Endodermal cell (in vitro differentiated cells): ENCODE measurements around the gene DENND1A. TPM values are rescaled to one million over a fixed set of nuclear protein-coding genes. Genes with fewer than 3 reads are reported as not detected.

ENCODE experiments used
- DNase-seq: peaks from one replicate; pipeline ENCODE4 v3.0.0-alpha.2; 2017
- H3K27ac ChIP-seq: 2 replicates; pipeline ENCODE4 v1.5.1; 2013; ENCODE audit warnings: mild to moderate bottlenecking, low read depth, low read length, moderate library complexity
- H3K27me3 ChIP-seq: 2 replicates; pipeline ENCODE4 v1.6.1; 2013; ENCODE audit warnings: mild to moderate bottlenecking, low read length, moderate library complexity; ENCODE audit not compliant: insufficient read depth, control insufficient read depth, poor library complexity, severe bottlenecking
- H3K36me3 ChIP-seq: 2 replicates; pipeline ENCODE4 v1.7.0; 2013; ENCODE audit warnings: mild to moderate bottlenecking, low read length, moderate library complexity; ENCODE audit not compliant: control insufficient read depth, insufficient read depth
- H3K4me1 ChIP-seq: one replicate; pipeline ENCODE4 v1.7.0; 2013; ENCODE audit warnings: low read length; ENCODE audit not compliant: control insufficient read depth, insufficient read depth
- H3K4me3 ChIP-seq: 2 replicates; pipeline ENCODE4 v1.5.1; 2013; ENCODE audit warnings: mild to moderate bottlenecking, low read length, moderate library complexity
- H3K9ac ChIP-seq: 2 replicates; pipeline ENCODE4 v1.6.1; 2013; ENCODE audit warnings: mild to moderate bottlenecking, low read length, moderate library complexity; ENCODE audit not compliant: poor library complexity, severe bottlenecking; ENCODE audit errors: extremely low read depth
- H3K9me3 ChIP-seq: 2 replicates; pipeline ENCODE4 v1.6.1; 2013; ENCODE audit warnings: mild to moderate bottlenecking, low read length, moderate library complexity; ENCODE audit not compliant: control insufficient read depth
- H3K27ac Mint-ChIP-seq: 2 replicates; pipeline ENCODE4 v1.8.0; 2020; ENCODE audit warnings: mixed read lengths
- H3K27me3 Mint-ChIP-seq: 2 replicates; pipeline ENCODE4 v1.8.0; 2021; ENCODE audit warnings: mild to moderate bottlenecking, mixed read lengths; ENCODE audit not compliant: insufficient read depth
- H3K36me3 Mint-ChIP-seq: 2 replicates; pipeline ENCODE4 v1.8.0; 2020; ENCODE audit warnings: low read depth, mixed read lengths
- H3K4me1 Mint-ChIP-seq: 2 replicates; pipeline ENCODE4 v1.8.0; 2020; ENCODE audit warnings: mixed read lengths
- H3K4me3 Mint-ChIP-seq: 2 replicates; pipeline ENCODE4 v1.8.0; 2020; ENCODE audit warnings: mild to moderate bottlenecking, moderate library complexity, mixed read lengths
- H3K9me3 Mint-ChIP-seq: 2 replicates; pipeline ENCODE4 v1.8.0; 2020; ENCODE audit warnings: mild to moderate bottlenecking, mixed read lengths
- CTCF ChIP-seq: fragments of 200-600 bp; sonication (generic); conservative IDR thresholded peaks from 2 replicates; pipeline ENCODE4 v1.5.0; 2021; ENCODE audit warnings: antibody characterized with exemption, mild to moderate bottlenecking
- WGBS, 2 experiments: methylation state at CpG; one replicate each; pipeline versions ENCODE4 v1.1.5 to v1.1.7; 2013; ENCODE audit warnings: missing lambda C conversion rate in 2 of 2, mixed read lengths in 1 of 2; ENCODE audit not compliant: insufficient coverage in 1 of 2, insufficient read length in 1 of 2; 5-methylcytosine and 5-hydroxymethylcytosine counted together
- total RNA-seq, 2 donors: library from RNA; stranded (reverse); fragmentation: NEBNext Ultra II Directional in 1 of 2; extraction: Animal tissue kit (Norgen Biotek cat#: 25700) in 1 of 2; gene quantifications; 2 replicates in 1 of 2; 3 replicates in 1 of 2; pipeline ENCODE4 v1.2.1, GENCODE V29; 2021

Gene DENND1A
- total RNA-seq, 2 donors from 2014 or later = 29.5 to 38.4 TPM

DNA sequence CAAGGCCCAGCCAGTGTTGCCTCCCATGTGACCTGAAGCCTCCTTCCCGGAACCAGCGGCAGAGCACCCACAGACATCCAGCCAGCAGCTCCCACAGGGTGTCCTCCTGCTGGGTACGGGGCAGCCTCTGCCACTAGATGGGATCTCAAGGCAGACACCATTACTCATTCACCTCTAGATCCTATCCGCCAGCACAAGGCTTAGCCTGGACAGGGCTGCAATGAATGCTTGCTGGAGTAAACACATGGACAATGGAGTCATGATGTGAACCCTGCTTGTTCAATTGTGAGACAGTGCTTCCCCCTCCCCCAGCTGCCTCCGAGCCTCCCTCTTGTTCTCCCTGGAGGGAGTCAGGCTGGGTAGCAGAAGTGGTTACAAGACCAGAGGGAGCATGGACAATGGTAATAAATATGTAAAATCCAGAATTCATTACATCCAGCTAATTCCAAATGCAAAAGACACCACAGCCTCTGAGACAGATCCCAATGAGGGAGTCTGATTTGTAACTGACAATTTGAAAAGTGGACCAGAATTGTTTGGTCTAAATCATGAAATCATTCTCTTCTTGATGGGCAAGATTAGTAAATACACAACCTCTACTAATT is 441.9 kb downstream of the DENND1A start:
- TF ChIP-seq CTCF = no peak
- 93% methylated on average over 4 of the region's 5 CpGs; no CpG with 5 or more reads in 1 of the 2 experiments for WGBS, 2 experiments
- Histone ChIP-seq H3K4me3 (no peak overlapping the region), H3K9ac (no peak overlapping the region), H3K4me1 (peaks cover 26% of the 10 kb centered on the region), H3K9me3 (no peaks in the 10 kb centered on the region), H3K27me3 (no peaks in the 10 kb centered on the region), H3K27ac (no peak overlapping the region), H3K36me3 (no peaks in the 10 kb centered on the region)
- DNase-seq = no peak
- Mint-ChIP-seq H3K9me3 (no peaks in the 10 kb centered on the region), H3K36me3 (no peaks in the 10 kb centered on the region), H3K4me1 (peaks cover 66% of the 10 kb centered on the region), H3K27ac (no peak overlapping the region), H3K4me3 (no peak overlapping the region), H3K27me3 (no peaks in the 10 kb centered on the region)

DNA sequence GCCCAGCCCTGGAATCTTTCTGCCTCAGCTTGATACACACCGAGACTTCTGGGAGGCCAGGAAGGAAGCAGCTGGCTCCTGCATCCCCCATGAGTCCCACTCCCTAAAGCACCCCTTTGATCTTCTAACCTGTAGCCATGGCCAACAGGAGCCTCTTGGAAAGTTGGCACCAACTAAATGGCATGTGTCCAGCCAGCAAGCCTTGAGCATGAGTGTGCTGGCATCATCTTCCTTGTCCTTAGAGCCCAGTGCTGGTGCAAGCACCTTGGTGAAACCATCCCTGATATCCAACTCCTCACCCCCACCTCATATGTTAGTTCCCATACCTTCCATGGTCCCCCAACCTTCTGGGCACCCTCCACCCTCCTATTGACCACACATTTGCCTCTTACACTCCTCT is 443.5 kb downstream of the DENND1A start:
- H3K4me1 ChIP-seq = peaks cover 31% of the 10 kb centered on the region
- H3K36me3 Mint-ChIP-seq = no peaks in the 10 kb centered on the region
- no peak for DNase-seq
- H3K27me3 Mint-ChIP-seq = no peaks in the 10 kb centered on the region
- no peak overlapping the region for H3K4me3 ChIP-seq
- no peak overlapping the region for H3K9ac ChIP-seq
- no peaks in the 10 kb centered on the region for H3K9me3 Mint-ChIP-seq
- H3K27me3 ChIP-seq = no peaks in the 10 kb centered on the region
- H3K4me3 Mint-ChIP-seq = no peak overlapping the region
- 89% methylated on average over 1 of the region's 1 CpG; no CpG with 5 or more reads in 1 of the 2 experiments for WGBS, 2 experiments
- H3K4me1 Mint-ChIP-seq = peaks cover 66% of the 10 kb centered on the region
- H3K27ac ChIP-seq = no peak overlapping the region
- H3K27ac Mint-ChIP-seq = peak overlapping the region; percentile 63
- no peaks in the 10 kb centered on the region for H3K36me3 ChIP-seq
- no peaks in the 10 kb centered on the region for H3K9me3 ChIP-seq
- TF ChIP-seq CTCF = no peak

- Histone ChIP-seq H3K9me3 (no peaks in the 10 kb centered on the region), H3K27ac (no peak overlapping the region), H3K4me3 (peak overlapping the region; percentile 6), H3K9ac (no peak overlapping the region), H3K4me1 (peaks cover 31% of the 10 kb centered on the region), H3K27me3 (no peaks in the 10 kb centered on the region), H3K36me3 (no peaks in the 10 kb centered on the region)
- H3K9me3 Mint-ChIP-seq = no peaks in the 10 kb centered on the region
- H3K27ac Mint-ChIP-seq = no peak overlapping the region
- peaks cover 75% of the 10 kb centered on the region for H3K4me1 Mint-ChIP-seq
- TF ChIP-seq CTCF = no peak
- DNase-seq = peak; percentile 67
- H3K36me3 Mint-ChIP-seq = no peaks in the 10 kb centered on the region
- WGBS, 2 experiments = 69 to 70% methylated on average over 5 of the region's 5 CpGs
- H3K4me3 Mint-ChIP-seq = peak overlapping the region; percentile 23
- H3K27me3 Mint-ChIP-seq = no peaks in the 10 kb centered on the region
Observed at GRCh38 chr9:123485216-123485615, 444.7 kb downstream of the DENND1A start.
